Endothelial cell of coronary artery (primary cell): ENCODE results near the gene LINGO4. TPM values are rescaled to one million over a fixed set of nuclear protein-coding genes. Genes with fewer than 3 reads are reported as not detected.

Experiments
- total RNA-seq: library from RNA; depleted of rRNA; stranded (reverse); fragments of >200 nt; gene quantifications from 2 replicates; pipeline ENCODE4 v1.2.3, GENCODE V29; 2014

The LINGO4 gene
- total RNA-seq, result not detected in 2 replicates

GRCh38 chr1:151805066-151805820 lies at the start of gene LINGO4:
Gene LINGO4, minus strand, starts transcription at chr1:151805419. Its CDS starts 2,715 bp downstream, at chr1:151802704.

GRCh38 chr1:151853411-151853943 lies 48.3 kb upstream of the LINGO4 start, which contains the start of gene THEM5:
Gene THEM5, minus strand, starts transcription at chr1:151853712. Its CDS starts 147 bp downstream, at chr1:151853565.

GRCh38 chr1:151839457-151840403 lies 34.5 kb upstream of the LINGO4 start, which contains the start of gene C2CD4D:
Gene C2CD4D, minus strand, starts transcription at chr1:151839820. Its CDS starts 831 bp downstream, at chr1:151838989.

GRCh38 chr1:151831605-151832004 lies 26.4 kb upstream of the LINGO4 start, which contains the start of gene RORC:
Gene RORC, minus strand, starts transcription at chr1:151831802. Its CDS starts 38 bp downstream, at chr1:151831764.

GRCh38 chr1:151790071-151790939 lies 14.9 kb downstream of the LINGO4 start, which contains the start of gene TDRKH:
Gene TDRKH, minus strand, starts transcription at chr1:151790500. Its CDS starts 7,478 bp downstream, at chr1:151783022.

GRCh38 chr1:151762941-151763921 lies 42.0 kb downstream of the LINGO4 start, which contains the start of gene MRPL9:
Gene MRPL9, minus strand, starts transcription at chr1:151763496. Its CDS starts 17 bp downstream, at chr1:151763479.

Other genes with a start within 250 kb of the LINGO4 start
- 16.2 and 22.2 TPM in 2 replicates for gene SNX27, start 193.4 kb downstream of the LINGO4 start, total RNA-seq
- gene CELF3, start 88.6 kb downstream of the LINGO4 start, total RNA-seq, result not detected in 2 replicates
- not detected in 2 replicates for gene RIIAD1, start 83.9 kb downstream of the LINGO4 start, total RNA-seq
- 117 and 147 TPM in 2 replicates for gene MRPL9, start 41.9 kb downstream of the LINGO4 start, total RNA-seq
- gene TDRKH, start 14.9 kb downstream of the LINGO4 start, total RNA-seq, result 4.5 and 4.9 TPM in 2 replicates
- not detected in 2 replicates for gene RORC, start 26.4 kb upstream of the LINGO4 start, total RNA-seq
- gene C2CD4D, start 34.4 kb upstream of the LINGO4 start, total RNA-seq, result not detected in 2 replicates
- gene THEM5, start 48.3 kb upstream of the LINGO4 start, total RNA-seq, result not detected in 2 replicates
- gene THEM4, start 104.1 kb upstream of the LINGO4 start, total RNA-seq, result 7.5 and 10.9 TPM in 2 replicates
- 149 and 210 TPM in 2 replicates for gene S100A10, start 188.4 kb upstream of the LINGO4 start, total RNA-seq
- 22.0 and 31.9 TPM in 2 replicates for gene S100A11, start 231.6 kb upstream of the LINGO4 start, total RNA-seq